Measurements from ENCODE around the gene ANXA4. TPM values are rescaled to one million over a fixed set of nuclear protein-coding genes. Genes with fewer than 3 reads are reported as not detected.
"Not testable (repeated sequence)": the region's sequence is repeated elsewhere in the genome, so short reads cannot be mapped to it uniquely, and the experiment has no call there.

The ANXA4 gene
- total RNA-seq, 1 donor from 2014 or later, result 84.5 TPM

DNA sequence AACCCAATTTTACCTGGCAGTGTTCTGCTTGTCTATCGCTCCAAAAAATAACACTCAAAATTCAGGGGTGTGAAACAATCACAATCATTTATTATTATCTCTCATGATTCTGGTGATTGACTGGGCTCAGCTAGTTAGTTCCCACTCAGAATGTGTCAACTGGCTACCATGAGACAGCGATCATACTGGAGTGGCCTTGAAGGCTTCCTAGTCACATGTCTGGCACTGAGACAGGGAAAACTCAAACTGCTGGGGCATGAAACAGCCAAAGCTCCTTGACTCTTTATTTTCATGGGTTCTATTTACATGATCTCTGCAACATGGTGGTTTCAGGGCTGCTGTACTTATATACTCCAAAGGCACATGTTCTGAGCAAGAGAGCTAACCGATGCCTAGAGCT lies 6.2 kb upstream of the ANXA4 start:
- H3K36me3 Mint-ChIP-seq, result no peaks in the 10 kb centered on the region
- no peak overlapping the region for H3K4me3 Mint-ChIP-seq
- H3K4me1 Mint-ChIP-seq (ENCODE audit: unreplicated experiment), result no peaks in the 10 kb centered on the region
- no peaks in the 10 kb centered on the region for H3K27me3 Mint-ChIP-seq
- H3K9me3 Mint-ChIP-seq, result peaks cover 5% of the 10 kb centered on the region
- no peak overlapping the region for H3K27ac Mint-ChIP-seq
- no peak for DNase-seq (ENCODE audit: extremely low spot score, unreplicated experiment)
- TF ChIP-seq, protein P1, sequence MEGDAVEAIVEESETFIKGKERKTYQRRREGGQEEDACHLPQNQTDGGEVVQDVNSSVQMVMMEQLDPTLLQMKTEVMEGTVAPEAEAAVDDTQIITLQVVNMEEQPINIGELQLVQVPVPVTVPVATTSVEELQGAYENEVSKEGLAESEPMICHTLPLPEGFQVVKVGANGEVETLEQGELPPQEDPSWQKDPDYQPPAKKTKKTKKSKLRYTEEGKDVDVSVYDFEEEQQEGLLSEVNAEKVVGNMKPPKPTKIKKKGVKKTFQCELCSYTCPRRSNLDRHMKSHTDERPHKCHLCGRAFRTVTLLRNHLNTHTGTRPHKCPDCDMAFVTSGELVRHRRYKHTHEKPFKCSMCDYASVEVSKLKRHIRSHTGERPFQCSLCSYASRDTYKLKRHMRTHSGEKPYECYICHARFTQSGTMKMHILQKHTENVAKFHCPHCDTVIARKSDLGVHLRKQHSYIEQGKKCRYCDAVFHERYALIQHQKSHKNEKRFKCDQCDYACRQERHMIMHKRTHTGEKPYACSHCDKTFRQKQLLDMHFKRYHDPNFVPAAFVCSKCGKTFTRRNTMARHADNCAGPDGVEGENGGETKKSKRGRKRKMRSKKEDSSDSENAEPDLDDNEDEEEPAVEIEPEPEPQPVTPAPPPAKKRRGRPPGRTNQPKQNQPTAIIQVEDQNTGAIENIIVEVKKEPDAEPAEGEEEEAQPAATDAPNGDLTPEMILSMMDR (conservative IDR thresholded peaks at IDR 0.05), result no peak

DNA sequence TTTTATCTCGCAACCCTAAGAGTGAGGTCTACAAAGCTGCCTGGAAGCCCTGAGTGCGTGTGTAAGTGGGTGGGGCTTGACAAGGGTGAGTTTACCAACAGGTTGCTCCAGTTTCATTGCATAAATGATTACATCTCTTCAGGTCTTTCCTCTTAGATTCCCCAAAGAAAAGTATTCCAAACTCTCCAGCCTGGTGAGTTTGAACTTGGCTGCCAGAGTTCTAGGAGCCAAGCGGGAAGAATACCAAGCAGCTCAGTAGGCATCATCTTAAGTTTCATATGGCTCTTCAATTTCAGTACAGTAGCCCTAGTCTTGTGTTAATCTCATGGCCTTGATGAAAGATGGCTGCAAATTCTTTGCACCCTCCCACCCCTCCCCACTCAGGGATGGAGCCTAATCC lies 3.8 kb upstream of the ANXA4 start:
- H3K27me3 Mint-ChIP-seq; H3K4me3 Mint-ChIP-seq; H3K4me1 Mint-ChIP-seq (ENCODE audit: unreplicated experiment); H3K36me3 Mint-ChIP-seq; DNase-seq (ENCODE audit: extremely low spot score, unreplicated experiment); H3K9me3 Mint-ChIP-seq: not testable (repeated sequence)
- H3K27ac Mint-ChIP-seq, result peak overlapping the region; percentile 45

DNA sequence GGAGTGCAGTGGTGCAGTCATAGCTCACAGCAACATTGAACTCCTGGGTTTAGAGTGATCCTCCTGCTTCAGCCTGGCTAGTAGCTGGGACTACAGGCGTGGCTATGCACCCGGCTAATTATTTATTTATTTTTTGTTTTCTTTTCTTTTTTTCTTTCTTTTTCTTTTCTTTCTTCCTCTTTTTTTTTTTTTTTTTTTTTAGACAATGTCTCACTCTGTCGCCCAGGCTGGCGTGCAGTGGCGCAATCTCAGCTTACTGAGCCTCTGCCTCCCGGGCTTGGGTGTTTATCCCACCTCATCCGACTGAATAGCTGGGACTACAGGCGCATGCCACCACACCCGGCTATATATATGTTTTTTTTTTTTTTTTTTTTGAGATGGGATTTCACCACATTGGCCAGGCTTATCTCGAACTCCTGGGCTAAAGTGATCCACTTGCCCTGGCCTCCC lies 1.4 kb upstream of the ANXA4 start:
- Mint-ChIP-seq H3K36me3 (no peaks in the 10 kb centered on the region), H3K27me3 (peaks cover 4% of the 10 kb centered on the region), H3K4me1 (ENCODE audit: unreplicated experiment) (peaks cover 9% of the 10 kb centered on the region), H3K4me3 (peak overlapping the region; percentile 99), H3K27ac (peak overlapping the region; percentile 99), H3K9me3 (peaks cover 5% of the 10 kb centered on the region)
- DNase-seq (ENCODE audit: extremely low spot score, unreplicated experiment), result no peak
- TF ChIP-seq, protein P1 (conservative IDR thresholded peaks at IDR 0.05), result no peak

DNA sequence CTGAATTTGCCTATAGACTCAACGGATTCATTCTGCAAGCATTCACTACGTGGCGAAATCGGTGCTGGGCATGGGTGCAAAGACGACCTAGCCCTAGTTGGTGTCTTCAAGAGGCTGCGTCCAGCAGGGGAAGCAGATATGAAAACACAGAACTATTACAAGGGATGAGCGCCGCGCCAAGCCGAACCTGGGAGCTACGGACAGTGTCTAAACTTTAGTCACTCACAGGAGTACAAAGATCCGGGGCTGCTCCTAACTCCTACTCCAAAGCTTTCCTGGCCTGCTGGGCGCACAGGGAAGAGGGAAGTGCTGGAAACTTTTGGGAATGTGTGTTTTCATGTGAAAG lies 732 bp upstream of the ANXA4 start:
- no peak for DNase-seq (ENCODE audit: extremely low spot score, unreplicated experiment)
- Mint-ChIP-seq H3K4me3 (peak overlapping the region; percentile 99), H3K36me3 (no peaks in the 10 kb centered on the region), H3K4me1 (ENCODE audit: unreplicated experiment) (peaks cover 10% of the 10 kb centered on the region), H3K9me3 (peaks cover 5% of the 10 kb centered on the region), H3K27me3 (peaks cover 4% of the 10 kb centered on the region), H3K27ac (peak overlapping the region; percentile 99)
- TF ChIP-seq, protein P1 (conservative IDR thresholded peaks at IDR 0.05), result peak; percentile 47

DNA sequence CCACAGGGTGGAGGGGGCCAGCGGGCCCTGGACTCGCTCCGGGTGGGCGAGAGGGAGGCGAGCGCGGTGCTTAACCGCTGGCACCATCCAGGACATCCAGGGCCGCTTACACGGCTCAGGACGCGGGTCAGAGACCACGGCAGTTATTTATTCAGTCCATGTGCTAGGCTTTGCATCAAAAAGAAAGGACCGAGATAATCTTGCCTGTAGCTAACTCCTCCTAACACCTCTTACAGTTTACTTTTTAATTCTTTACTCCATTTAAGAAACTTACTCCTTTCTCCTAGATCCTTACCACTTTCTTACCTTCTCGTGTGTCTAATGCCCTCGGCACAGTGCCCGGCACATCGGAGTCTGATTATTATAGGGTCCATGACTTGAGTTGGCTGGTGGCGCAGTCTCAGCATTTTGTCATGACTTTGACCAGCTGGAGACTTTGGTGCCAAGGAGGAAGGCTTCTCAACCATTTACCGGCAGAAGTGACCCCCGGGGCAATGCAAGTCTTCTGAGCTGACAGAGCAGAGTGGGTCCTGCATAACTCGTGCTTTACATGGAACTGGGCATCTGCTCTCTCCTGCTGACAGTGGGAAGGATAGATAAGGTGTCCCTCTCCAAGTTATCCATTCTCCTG lies 503 bp downstream of the ANXA4 start:
- Mint-ChIP-seq H3K4me3 (peak overlapping the region; percentile 89), H3K4me1 (ENCODE audit: unreplicated experiment) (peaks cover 16% of the 10 kb centered on the region), H3K36me3 (peaks cover 4% of the 10 kb centered on the region), H3K9me3 (no peaks in the 10 kb centered on the region), H3K27me3 (peaks cover 4% of the 10 kb centered on the region), H3K27ac (peak overlapping the region; percentile 85)
- no peak for DNase-seq (ENCODE audit: extremely low spot score, unreplicated experiment)
- TF ChIP-seq, protein P1 (conservative IDR thresholded peaks at IDR 0.05), result no peak

DNA sequence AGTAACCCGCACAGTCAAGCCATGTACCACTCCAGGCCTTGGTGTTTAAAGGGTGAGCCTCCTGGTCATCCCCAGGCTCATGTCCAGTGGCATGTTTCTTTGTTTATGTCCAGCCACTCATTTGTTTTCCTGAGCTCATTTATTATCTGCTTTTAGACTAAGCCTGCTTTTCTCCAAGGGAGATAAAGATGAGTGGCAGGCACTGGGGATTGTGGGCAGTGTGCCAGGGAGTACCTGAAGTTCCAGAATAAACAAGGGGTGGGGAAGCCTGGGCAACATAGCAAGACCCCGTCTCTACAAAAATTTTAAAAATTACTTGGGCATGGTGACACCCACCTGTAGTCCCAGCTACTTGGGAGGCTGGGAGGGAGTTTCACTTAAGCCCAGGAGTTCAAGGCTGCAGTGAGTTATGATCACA lies 1.9 kb downstream of the ANXA4 start:
- no peak for DNase-seq (ENCODE audit: extremely low spot score, unreplicated experiment)
- no peaks in the 10 kb centered on the region for H3K9me3 Mint-ChIP-seq
- H3K4me3 Mint-ChIP-seq, result peak overlapping the region; percentile 89
- peak overlapping the region; percentile 85 for H3K27ac Mint-ChIP-seq
- TF ChIP-seq, protein P1 (conservative IDR thresholded peaks at IDR 0.05), result no peak
- H3K4me1 Mint-ChIP-seq (ENCODE audit: unreplicated experiment), result peaks cover 16% of the 10 kb centered on the region
- peaks cover 4% of the 10 kb centered on the region for H3K27me3 Mint-ChIP-seq
- H3K36me3 Mint-ChIP-seq, result peaks cover 4% of the 10 kb centered on the region
